GM20000 (cell line): ENCODE measurements around the gene INPP5A.

ENCODE experiments used
- DNase-seq: peaks from one replicate; pipeline ENCODE4 v3.0.0; 2012; ENCODE audit warnings: low spot score
- TF ChIP-seq, protein P1 (sequence below): IDR thresholded peaks from 2 replicates; pipeline ENCODE4 v1.5.1; 2012; ENCODE audit warnings: mild to moderate bottlenecking, control low read depth; ENCODE audit errors: extremely low read depth, missing control alignments

INPP5A gene

DNA sequence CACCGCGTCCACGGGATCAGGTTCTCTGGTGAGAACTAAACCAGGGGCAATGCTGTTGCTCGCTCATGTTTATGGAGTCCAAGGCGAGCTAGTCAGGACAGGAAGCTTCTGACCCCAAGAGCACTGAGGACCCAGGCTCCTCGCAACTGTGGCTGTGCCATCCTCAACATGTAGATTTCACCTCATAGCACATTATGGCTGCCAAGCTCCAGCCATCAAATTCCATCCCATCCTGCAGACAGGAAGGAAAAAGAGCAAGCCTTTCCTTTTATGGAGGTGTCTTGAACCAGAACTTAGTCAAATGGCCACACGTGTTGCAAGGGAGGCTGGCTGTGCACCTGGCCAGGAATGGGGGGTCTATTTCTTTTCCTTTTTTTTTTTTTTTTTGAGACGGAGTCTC lies 264.5 kb downstream of the INPP5A start:
- no peak for DNase-seq
- TF ChIP-seq, protein P1, sequence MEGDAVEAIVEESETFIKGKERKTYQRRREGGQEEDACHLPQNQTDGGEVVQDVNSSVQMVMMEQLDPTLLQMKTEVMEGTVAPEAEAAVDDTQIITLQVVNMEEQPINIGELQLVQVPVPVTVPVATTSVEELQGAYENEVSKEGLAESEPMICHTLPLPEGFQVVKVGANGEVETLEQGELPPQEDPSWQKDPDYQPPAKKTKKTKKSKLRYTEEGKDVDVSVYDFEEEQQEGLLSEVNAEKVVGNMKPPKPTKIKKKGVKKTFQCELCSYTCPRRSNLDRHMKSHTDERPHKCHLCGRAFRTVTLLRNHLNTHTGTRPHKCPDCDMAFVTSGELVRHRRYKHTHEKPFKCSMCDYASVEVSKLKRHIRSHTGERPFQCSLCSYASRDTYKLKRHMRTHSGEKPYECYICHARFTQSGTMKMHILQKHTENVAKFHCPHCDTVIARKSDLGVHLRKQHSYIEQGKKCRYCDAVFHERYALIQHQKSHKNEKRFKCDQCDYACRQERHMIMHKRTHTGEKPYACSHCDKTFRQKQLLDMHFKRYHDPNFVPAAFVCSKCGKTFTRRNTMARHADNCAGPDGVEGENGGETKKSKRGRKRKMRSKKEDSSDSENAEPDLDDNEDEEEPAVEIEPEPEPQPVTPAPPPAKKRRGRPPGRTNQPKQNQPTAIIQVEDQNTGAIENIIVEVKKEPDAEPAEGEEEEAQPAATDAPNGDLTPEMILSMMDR, result no peak

DNA sequence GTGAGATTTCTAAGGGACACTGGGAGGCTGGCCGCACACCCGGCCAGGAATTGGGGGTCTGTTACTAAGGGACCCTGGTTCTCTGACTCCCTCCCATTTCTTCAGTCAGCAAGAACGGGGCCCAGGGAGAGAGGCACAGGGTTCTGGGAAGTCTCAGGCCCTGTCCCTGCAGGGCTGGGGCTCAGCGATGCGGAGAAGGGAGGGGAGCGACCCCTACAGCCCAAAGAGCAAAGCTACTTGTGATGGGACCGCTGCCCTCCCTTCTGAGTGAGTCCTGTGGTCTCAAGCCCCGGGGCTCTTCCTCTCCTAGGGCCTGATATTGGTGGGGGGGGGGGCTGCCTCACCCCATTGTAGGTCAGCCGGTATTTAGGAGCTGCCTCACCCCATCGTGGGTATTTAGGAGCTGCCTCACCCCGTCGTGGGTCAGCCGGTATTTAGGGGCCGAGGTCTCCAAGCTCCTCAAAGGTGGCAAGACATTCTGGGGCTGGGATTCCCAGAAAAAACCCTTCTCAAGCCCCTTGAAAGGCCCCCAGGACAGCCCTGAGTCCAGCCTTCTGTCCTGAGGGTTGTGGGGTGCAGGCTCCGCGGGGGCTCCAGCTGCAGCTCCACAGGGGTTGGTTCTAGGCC lies 265.2 kb downstream of the INPP5A start:
- TF ChIP-seq, protein P1, result no peak
- no peak for DNase-seq

DNA sequence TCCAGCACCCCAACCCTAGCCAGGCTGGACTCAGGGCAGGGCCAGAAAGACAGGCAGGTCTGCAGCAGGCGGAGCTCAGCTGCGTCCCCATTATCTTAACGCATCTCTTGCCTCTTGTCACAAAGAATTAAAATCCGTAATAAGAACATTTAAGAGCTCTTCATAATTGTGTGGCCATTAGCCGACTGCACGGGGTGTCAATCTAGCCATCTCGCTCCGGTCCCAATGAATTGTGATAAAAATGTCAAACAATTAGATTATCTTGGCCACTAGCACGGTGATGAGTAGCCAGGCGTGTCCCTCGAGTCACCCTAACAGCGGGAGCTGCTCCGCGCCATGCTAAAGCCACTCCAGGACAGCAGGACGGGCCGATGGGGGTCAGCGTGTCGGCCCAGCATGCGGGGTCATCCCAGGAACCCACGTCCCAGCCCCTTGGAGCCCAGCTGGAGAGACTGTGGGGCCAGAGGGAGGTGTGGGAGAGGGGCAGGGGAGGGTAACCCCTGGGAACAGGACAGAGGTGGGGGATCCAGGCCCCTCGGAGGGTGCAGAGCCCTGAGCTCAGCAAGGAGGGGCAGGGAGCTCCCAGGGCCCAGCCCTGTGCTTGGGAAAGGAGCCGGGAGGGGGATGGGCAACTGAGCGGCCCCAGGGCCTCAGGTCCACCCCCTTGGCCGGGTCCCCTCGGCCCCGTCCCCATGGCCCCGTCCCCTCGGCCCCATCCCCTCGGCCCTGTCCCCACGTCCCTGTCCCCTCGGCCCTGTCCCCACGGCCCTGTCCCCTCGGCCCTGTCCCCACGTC lies 266.0 kb downstream of the INPP5A start:
- no peak for DNase-seq
- TF ChIP-seq, protein P1, result no peak

DNA sequence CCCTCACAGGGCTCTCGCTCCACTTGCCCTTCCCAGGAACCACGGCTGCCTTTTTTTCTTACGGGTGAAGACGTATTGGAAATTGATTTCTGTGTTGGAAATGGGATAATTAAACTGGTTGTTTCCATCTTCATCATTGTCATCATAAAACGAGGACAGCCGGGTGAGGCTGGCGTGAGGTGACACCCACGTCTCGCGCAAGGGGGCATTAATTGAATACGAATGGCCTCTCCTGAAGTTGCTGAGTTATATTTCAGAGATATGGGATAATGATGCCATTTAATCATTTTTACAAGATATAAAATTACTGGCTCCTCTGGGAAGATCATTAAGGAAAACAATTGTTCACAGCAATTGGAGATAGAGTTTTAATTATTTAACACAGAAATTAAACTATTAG lies 266.7 kb downstream of the INPP5A start:
- TF ChIP-seq, protein P1, result no peak
- no peak for DNase-seq

DNA sequence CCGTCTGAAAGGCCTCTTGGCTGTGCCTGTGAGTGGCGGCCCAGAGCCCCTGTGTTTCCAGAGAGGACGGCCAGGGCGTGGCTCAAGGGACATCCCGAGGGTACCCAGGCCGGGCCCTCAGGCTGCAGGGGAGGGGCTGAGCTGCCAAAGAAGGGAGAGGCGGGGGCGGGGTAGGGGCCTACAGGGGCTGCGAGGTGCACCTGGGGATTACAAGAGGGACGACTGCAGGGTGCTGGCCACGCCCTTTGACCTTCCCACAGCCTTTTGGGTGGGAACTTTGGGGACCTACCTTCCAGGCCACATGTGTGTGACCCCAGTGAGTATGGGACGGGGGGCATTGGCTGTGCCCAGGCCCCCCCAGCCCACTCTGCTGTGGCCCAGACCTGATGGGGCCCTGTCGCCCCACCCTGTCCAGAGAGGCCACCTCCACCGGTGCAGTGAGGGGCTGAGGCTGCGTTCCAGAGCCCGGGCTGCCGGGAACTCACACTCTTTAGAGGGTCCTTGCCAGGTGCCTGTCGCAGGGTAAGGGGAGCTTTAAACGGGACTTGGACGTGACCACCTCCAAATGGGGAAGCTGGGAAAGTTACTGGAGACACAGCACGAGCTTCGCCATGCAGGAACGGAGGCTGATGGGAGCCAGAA lies 267.3 kb downstream of the INPP5A start:
- TF ChIP-seq, protein P1, result no peak
- no peak for DNase-seq

DNA sequence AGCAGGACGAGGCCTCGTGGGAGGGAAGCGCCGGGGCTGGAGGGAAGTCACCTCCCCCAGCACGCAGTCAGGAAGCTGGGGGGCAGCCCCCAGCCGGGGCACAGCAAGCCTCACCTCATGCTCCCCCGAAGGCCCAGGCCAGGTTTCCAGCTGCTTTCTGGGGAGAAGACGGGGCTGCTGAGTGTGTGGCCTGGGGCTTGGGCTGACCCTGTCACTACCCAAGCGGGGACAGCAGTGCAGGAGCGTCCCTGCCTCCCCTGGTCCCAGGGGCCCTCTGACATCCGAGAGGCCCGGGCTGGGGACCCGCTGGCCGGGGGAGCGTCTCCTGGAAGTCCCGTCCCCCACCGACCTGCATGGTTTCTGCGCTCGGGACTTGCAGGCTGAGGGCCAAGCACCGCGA lies 268.0 kb downstream of the INPP5A start:
- TF ChIP-seq, protein P1, result no peak
- no peak for DNase-seq

DNA sequence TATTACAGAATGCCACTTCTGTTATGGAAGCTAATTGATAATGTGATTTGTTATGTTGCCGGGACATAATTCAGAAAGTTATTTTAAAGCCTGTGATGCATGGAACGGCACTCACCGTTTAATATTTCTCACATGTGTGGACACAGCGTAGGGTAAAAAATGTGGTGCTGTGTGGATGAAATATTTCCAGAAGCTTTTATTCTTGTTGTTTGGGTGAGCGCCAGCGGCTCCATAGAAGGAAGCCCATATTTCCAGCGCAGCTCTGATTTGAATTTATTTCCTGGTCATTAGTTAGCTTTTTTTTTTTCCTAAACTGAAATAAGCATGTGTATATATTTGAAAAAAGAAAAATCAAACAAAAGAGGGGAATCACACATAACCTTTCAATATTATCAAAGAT lies 268.5 kb downstream of the INPP5A start:
- no peak for DNase-seq
- TF ChIP-seq, protein P1, result no peak
